NCI-H2196 (cell line): ENCODE results near the gene CRADD.
"Not testable (repeated sequence)": the region's sequence is repeated elsewhere in the genome, so short reads cannot be mapped to it uniquely, and the experiment has no call there.

Source experiments
- DNase-seq: peaks from one replicate; lab custom pipeline; 2025; ENCODE audit not compliant: unreplicated experiment; lab: John Stamatoyannopoulos, UW

Gene CRADD

DNA sequence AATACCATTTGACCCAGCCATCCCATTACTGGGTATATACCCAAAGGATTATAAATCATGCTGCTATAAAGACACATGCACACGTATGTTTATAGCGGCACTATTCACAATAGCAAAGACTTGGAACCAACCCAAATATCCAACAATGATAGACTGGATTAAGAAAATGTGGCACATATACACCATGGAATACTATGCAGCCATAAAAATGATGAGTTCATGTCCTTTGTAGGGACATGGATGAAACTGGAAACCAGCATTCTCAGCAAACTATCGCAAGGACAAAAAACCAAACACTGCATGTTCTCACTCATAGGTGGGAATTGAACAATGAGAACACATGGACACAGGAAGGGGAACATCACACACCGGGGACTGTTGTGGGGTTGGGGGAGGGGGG, 104.8 kb downstream of the CRADD start:
- DNase-seq = not testable (repeated sequence)

DNA sequence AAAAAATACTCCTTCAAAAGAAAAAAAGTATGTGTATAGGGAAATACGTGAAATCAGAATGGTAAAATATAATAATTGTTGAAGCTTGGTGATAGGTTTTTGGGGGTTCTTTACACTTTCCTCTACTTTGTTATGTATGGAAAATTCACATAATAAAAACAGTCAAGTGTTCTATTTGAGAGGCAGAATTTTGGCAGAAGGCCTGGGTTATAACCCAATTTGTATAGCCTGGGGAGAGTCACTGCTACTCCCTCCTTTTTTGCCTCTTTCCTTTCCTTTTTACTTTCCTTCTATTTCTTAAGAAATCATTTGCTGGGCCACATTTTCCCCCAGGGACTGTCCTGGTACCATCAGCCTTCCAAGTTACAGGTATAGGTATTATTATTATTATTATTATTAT, 105.7 kb downstream of the CRADD start:
- no peak for DNase-seq

DNA sequence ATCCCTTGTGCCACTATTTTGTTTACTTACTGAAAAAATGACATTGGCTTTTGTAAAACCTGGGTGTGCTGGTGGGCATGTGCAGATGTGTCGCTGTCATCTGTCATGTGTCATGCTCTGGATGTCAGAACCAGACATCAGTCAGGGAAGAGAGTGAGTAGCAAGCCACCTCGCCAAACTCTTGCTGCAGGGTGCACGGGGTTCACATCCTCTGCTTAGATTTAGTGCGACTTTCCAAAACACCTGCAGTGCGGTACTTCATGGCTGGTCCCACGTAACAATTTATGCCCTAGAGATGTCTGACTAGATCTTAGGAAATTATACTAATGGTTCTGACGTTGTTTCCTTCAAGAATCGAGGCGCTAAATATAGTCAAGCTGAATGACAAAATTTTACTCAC, 106.7 kb downstream of the CRADD start:
- DNase-seq = no peak

DNA sequence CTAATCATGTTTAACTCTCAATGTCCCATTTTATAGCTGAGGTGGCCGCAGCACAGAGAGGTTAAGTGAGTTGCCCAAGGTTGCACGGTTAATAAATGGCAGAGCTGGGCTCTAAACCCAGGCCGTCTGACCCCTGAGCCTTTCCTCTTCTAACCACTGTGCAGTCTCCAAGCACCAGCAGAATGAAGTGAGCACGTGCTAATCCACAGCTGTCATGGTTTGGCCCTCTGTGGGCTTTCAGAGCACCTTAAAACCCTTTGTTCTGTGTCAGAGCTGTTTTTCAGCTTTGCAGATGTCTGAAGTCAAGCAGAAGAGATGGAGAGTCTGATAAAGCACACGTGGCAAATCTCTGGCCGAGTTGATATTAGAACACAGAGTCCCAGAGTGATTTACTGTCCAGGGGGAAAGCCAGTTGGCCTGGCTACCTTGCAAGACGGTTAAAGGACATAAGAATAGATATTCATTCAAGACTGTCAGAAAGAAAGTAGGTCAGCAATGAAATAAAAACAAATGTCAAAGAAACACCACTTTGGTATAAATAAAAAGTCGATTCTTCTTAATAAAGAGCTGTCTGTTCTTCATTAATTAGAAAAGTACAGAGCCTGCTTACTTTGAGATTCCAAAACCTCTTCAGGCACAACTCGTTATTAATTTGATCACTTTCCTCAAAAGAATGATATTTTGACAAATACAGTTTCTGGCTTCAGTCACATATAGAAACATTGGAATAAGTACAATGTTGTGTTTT, 107.3 kb downstream of the CRADD start:
- no peak for DNase-seq

DNA sequence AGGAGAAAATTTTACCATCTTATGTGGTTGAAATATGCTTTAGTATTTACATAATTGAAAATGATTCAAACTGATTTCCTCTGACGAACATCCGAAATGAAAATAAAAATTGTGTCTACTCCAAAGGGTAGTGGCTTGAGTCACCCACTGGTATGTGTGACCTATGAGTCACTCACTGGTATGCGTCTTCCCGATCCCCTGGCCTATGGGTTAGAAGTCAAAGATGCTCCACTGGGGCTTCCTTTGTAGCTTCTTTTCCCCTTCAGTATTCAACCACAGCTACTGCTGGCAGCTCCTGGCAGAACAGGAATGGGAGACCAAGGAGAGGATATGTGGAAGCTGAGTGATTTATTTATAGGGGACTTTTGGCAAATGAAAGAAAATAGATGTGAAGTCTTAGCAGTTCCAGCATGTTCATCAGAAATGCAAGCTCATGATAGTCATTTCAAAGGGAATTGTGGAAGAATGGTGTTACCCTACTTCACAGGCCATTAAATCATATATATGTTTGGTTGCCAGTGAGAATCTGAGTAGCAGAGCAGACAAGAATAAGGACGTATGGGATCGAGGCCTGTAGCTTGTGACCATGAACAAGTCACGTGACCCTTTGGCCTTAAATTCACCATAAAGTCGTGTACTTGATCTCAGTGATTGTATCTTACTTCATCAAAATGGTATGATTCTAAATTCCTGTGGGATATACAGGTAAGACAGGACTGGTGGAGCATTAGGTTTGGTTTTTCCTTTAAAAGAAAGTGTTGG, 108.3 kb downstream of the CRADD start:
- no peak for DNase-seq

DNA sequence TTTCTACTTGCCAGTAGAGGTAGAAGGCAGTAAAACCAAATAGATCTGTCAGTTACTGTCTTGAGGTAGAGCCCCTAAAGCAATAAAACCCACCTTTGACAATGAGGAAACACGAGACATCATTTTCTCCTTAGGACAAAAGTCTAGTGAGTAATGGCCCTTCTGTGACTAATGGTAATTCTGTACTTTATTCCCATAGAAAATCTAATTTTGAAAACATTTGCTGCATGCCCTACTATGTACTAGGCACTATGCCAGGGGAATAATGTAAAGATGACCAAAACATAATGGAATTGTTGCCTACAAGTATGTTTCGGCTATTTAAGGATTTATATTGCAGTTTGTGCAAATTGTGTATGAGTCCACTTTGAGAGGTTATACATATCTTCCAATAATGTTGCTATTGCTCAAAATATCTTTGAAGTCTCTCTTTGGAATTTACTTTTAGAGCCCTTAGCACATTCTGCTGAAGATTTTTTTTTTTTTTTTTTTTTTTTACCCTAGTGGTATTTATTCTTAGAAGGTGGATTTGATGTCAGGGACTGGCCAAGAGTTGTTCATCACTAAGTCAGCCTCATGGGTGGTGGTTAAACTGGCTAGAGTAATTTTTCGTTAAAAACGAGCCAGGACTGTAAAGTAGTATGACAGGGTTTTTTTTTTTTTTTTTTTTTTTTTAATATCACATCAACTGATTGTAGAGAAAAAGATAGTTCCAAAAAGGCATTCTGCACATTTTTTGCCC, 109.7 kb downstream of the CRADD start:
- DNase-seq = no peak

DNA sequence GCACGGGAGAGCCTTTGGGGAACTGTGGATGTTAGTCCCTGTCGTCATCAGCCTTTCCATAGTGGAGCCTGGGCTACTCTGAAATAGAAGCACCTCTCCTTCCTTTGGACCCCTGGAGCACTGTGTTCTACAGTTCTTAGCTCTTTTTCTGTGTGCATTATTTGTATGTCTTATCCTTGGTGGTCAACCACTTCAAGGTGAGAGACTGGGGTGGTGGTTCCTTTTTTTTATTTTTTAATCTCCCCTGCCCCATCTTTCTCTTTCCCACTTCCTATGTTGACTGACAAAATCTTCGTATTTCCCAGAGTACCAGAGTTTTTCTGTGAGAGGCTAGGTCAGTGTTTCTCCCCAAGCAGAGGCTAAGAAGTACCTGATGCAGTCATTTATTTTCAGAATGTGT, 111.7 kb downstream of the CRADD start:
- no peak for DNase-seq

DNA sequence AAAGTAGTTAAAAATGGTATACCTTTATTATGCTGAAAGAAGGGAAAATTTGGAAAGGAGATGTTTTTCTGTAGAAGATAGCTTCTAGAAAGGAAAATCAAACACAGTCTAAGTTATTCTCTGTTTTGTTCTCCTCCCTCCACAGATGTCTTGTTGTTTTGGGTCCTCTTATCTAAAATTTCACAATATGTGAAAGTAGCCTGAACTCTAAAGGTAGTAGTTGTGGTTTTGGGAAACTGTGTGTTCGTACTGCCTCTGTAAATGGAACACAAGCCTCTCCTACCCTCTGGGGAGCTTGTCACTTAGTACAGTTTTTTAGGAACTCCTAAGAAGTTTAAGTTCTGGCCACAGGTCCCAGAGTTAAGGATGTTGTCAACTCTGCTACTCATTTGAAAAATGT, 112.6 kb downstream of the CRADD start:
- DNase-seq = no peak

DNA sequence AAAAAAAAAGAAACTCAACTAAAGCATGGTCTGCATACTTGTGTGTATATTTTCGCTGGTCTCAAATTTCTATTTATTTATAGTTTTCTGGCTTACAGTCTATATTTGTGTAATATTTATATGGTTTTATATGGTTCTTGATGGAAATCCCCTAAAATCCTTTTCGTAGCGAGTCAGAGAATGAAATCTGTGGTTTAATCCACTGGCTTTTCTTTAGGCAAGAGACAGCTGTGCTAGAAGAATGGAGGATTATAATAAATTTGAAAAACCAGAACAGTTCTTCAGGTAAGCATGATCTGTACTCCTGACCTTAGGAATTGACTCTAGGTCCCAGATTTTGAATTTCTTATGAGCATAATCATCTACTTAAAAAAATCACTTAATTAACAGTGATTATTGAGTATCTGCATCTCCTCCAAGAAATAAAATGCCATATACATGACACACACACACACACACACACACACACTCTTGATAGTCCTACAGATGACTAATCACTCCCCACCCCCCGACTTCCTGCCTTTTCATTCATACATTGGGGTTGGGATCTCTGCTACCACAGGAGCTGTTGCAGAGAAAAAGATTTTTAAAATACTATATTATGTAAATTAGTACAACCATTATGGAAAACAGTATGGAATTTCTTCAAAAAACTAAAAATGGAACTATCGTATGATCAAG, 113.4 kb downstream of the CRADD start:
- DNase-seq = no peak

DNA sequence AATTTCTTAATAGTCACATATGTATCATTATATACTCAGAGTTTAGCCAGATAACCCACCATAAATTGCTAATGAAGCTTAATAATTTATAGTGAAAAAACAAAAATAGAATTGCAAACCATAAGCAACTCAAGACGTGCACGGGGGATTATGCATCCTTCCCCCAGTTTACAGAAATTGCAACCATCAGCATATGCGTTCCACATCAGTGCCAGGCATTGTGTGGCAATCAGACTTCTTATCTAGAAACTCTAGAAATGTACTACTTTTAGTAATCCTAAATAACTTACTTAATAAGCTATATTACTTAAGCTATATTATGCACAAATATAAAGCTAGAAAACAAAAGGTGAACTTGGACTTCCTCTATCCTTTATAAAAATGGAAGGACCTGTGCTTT, 115.8 kb downstream of the CRADD start:
- DNase-seq = no peak

DNA sequence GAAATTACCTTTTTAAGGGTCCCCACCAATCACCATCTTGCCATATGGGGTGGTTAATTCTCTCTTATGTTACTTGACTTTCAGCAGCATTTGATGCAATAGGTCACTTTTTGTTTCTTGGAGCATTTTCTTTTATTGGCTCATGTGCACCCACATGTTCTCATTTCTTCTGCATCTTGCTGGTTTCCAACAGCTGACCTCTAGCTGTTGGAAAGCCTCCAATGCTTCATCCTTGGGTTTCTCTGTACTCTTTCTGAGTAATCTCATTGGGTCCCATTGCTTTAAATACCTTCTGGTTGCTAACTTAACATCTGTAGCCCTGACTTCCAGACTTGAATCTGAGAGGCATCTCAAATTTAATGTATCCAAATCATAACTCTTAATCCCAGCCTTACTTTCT, 116.8 kb downstream of the CRADD start:
- no peak for DNase-seq

DNA sequence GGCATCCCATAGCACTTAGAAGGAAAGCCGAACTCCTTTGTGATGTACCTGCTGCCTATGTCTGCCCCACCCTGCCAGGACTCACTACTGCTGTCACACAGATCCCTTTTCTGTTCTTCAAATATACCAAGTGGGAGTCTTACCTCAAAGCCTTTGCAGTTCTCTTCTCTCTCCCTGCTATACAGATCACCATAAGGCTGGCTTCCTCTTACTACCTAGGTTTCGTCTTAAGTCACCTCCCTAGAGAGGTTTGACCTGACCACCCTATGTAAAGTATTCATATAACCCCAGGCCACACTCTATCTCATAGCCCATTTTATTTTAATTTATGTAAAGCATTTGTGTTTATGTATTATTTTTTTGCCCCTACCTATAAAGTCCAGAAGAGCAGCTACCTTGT, 117.6 kb downstream of the CRADD start:
- no peak for DNase-seq

DNA sequence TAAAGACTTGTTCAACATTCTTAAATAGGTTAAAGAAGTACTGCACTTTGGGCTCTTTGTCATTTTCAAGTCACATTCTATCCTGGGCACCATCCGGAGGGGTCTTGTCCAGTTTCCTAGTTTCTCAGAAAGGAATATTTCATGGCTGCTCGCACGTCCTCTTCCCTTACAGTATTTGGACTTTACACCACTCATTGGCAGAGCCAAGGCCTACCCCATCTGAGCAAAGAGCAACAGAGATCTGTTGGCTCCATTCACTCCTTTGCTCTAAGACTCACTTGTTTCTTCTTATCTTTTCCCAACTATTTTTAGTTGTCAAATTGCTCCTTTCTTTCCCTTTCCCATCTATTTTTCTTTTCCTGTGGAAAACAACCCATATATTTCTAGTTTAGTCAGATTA, 118.2 kb downstream of the CRADD start:
- DNase-seq = no peak

DNA sequence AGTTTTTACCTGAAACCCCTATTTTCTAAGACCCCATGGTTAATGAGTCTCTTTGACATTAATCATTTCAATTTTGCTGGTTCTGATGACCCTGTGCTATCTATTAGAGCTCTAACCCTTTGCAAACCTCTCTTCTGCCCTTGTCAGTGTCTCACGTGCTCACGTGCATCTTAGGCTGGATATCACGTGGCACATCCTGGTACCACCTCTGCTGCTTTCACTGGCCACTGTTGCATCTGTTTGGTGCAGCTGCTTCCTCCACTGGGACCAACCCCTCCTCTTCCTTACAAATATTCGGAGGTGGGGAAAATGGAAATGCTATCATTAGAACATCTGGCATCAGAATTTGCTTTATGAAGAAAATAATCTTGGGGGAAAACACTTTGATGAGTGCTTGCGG, 119.6 kb downstream of the CRADD start:
- DNase-seq = no peak

DNA sequence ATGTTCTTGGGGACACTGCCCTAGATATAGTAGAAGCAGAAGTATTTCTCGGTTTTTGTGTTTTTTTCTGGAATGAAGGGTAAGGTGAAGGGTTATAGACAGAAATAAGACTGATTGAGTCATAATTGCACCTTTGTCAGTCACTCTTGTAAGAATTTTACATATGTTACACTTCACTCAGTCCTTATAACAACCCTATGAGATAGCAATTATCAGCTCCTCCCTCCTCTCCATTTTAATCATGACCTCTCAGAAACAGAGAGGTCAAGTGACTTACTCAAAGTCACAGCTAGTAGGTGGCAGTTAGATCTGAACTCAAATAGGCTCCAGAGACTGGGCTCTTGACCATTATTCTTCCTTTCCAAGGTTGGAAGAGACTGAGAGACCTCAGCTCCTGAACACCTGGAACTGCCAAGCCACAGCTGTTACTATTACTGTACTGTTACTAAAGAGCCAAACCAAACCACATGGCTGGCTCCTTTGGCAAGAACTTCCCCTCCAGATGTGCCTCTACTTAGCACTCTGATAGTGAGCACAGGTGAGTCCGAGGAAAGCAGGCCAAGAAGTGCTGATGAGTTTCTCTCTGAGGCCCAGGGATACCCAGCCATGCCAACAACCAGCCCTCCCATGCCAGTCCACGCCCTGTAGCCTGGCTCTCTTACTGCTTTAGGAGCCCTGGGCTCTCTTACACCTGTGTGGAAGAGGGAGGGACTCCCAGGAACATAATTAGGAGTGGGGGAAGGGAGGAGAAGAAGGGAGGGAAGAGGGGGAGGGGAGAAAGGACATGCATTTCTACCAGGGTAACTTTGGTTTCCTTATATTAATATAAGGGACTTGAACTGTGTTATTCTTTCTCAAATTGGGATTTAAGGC, 121.3 kb downstream of the CRADD start:
- DNase-seq = no peak

DNA sequence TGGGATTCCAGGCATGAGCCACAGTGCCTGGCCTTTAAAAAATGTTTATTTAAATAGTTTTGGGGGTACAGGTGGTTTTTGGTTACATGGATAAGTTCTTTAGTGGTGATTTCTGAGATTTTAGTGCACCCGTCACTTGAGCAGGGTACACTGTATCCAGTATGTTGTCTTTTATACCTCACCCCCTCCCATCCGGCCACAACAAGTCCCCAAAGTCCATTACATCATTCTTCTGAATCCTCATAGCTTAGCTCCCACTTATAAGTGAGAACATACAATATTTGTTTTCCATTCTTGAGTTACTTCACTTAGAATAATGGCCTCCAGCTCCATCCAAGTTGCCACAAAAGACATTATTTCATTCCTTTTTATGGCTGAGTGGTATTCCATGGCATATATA, 124.5 kb downstream of the CRADD start:
- DNase-seq = not testable (repeated sequence)

DNA sequence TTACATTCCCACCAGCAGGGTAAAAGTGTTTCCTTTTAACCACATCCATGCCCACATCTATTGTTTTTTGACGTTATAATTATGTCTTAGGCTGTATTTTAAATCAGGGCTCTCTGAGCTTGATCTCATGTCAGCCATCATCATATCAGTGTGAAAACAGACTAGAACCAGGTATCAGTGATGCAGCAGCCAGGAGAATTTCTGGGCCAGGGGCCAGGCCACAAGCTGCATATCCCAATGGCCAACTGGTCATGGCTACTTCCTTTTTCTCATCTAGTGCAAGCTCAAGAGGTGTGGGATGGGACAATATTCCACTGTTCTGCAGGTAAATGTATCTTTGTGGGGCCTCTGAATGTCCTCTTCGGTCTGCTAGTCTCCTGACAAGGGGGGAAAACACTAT, 125.1 kb downstream of the CRADD start:
- DNase-seq = peak; percentile 7

DNA sequence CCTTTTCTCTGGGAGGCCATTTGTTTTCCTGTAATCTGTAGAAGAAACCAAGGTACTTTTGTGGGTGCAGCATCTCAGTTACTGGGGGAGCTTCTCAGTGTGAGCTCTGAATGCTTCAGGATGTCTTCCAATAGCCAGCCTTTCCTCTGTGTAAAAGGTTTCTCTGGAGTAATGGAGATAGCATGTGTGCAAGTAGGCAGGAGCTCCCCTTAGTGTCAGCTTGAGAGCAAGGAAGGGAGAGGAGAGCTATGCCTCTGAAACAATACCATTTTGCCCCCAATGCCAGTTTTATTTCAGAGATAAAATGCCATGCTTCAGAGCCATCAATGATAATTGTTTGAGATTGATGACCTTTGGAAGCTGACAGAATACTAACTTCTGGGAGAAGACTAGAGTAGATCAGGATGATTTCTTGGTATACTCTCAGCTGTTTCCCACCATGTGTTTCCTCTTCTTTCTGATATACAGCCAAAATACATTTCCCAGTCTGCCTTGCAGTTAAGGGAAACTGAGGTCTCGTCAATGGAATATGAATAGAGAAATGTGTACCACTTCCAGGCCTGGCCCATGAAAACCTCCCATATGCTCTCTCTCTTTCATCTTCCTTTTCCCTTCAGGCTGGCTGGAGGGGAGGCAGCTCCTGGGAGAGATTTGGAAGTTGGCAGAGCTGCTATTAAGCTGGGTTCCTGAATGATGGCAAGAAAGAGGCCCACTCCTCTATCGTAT, 125.7 kb downstream of the CRADD start:
- DNase-seq = no peak

DNA sequence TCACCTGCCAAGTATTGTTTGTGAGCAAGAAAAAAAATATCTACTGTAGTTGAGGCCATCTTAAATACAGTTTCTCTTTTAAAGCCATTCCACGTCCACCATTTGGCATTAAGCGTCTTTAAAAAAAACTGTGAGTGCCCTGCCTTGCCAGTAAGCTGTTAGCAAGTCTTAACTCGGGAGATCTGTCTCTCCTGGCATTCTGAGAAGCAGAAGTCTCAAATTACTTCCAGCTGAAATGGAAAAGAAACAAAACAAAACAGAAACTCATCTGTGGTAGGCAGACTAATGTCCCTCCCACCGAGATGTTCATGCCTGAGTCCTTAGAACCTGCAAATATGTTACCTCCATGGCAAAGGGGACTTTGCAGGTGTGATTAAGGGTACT, 126.2 kb downstream of the CRADD start:
- DNase-seq = no peak
